NCI-H1930 (cell line): ENCODE data around the gene RSPO4.
A peak's percentile ranks its signal among the peaks of the same experiment; 100 is the strongest.

Experiments used
- DNase-seq, 2 experiments: peaks; one replicate each; lab custom pipeline; 2025; lab: John Stamatoyannopoulos, UW

Gene RSPO4

GRCh38 chr20:942611-943010 lies 59.5 kb downstream of the RSPO4 start:
- DNase-seq = no peak

GRCh38 chr20:940926-941325 lies 61.2 kb downstream of the RSPO4 start:
- no peak for DNase-seq

GRCh38 chr20:939606-940005 lies 62.5 kb downstream of the RSPO4 start:
- no peak for DNase-seq

- no peak for DNase-seq
Observed at GRCh38 chr20:934186-934840, 67.8 kb downstream of the RSPO4 start.

- DNase-seq = no peak
Observed at GRCh38 chr20:933029-933428, 69.1 kb downstream of the RSPO4 start.

- peak in 1 of 2 experiments; percentile 32 for DNase-seq
Observed at GRCh38 chr20:931401-931800, 70.7 kb downstream of the RSPO4 start.

- no peak for DNase-seq
Observed at GRCh38 chr20:926670-927069, 75.4 kb downstream of the RSPO4 start.

GRCh38 chr20:925516-925915 lies 76.6 kb downstream of the RSPO4 start:
- no peak for DNase-seq

- DNase-seq = no peak
Observed at GRCh38 chr20:924639-925038, 77.5 kb downstream of the RSPO4 start.

- DNase-seq = no peak
Observed at GRCh38 chr20:922781-923180, 79.3 kb downstream of the RSPO4 start.

GRCh38 chr20:921068-921467 lies 81.0 kb downstream of the RSPO4 start:
- DNase-seq = no peak

GRCh38 chr20:920311-920710 lies 81.8 kb downstream of the RSPO4 start:
- no peak for DNase-seq

GRCh38 chr20:919491-919916 lies 82.6 kb downstream of the RSPO4 start:
- DNase-seq = no peak

- no peak for DNase-seq
Observed at GRCh38 chr20:917416-917815, 84.7 kb downstream of the RSPO4 start.

- DNase-seq = no peak
Observed at GRCh38 chr20:916825-917224, 85.3 kb downstream of the RSPO4 start.

- no peak for DNase-seq
Observed at GRCh38 chr20:916125-916799, 85.8 kb downstream of the RSPO4 start, which contains the start of gene ANGPT4. TSS of gene ANGPT4 (minus strand) at chr20:916334. CDS start at chr20:916214, 120 bp downstream.

GRCh38 chr20:914727-915498 lies 87.2 kb downstream of the RSPO4 start:
- DNase-seq = no peak

- DNase-seq = no peak
Observed at GRCh38 chr20:913306-913849, 88.7 kb downstream of the RSPO4 start.

GRCh38 chr20:911882-912600 lies 90.1 kb downstream of the RSPO4 start:
- DNase-seq = no peak

- DNase-seq = no peak
Observed at GRCh38 chr20:910870-911770, 91.0 kb downstream of the RSPO4 start.
